HepG2 (cell line): ENCODE data around the gene RICTOR. TPM values are rescaled to one million over a fixed set of nuclear protein-coding genes. Genes with fewer than 3 reads are reported as not detected.
A peak's percentile ranks its signal among the peaks of the same experiment; 100 is the strongest.

Experiments
- ATAD3A ChIP-seq: sonication (generic); formaldehyde crosslinking; IDR thresholded peaks from 2 replicates; pipeline ENCODE4 v1.4.0; 2020; ENCODE audit warnings: missing genetic modification reagents
- CCAR2 ChIP-seq: fragments of 200-400 bp; formaldehyde crosslinking; optimal IDR thresholded peaks from 2 replicates; pipeline ENCODE3; 2018; ENCODE audit warnings: low read depth, mild to moderate bottlenecking, low read length, moderate library complexity
- FOXO1 ChIP-seq: sonication (generic); formaldehyde crosslinking; IDR thresholded peaks from 2 replicates; pipeline ENCODE4 v1.4.0; 2020; ENCODE audit warnings: missing genetic modification reagents
- IKZF1 ChIP-seq: fragments of 450-650 bp; IDR thresholded peaks from 2 replicates; pipeline ENCODE4 v1.7.1; 2016
- KLF11 ChIP-seq: IDR thresholded peaks from 2 replicates; pipeline ENCODE4 v1.6.1; 2016; ENCODE audit warnings: missing compliant biosample characterization
- KMT2A ChIP-seq: sonication (generic); formaldehyde crosslinking; IDR thresholded peaks from 2 replicates; pipeline ENCODE4 v1.4.0; 2020; ENCODE audit warnings: missing genetic modification reagents
- MAFK ChIP-seq, 2 experiments: IDR thresholded peaks in 1 of 2; conservative IDR thresholded peaks in 1 of 2; 2 replicates each; pipeline ENCODE4 v1.6.1; 2011; ENCODE audit warnings: improper control_type of control experiment in 2 of 2, low read length in 2 of 2
- MATR3 ChIP-seq: sonication (generic); formaldehyde crosslinking; IDR thresholded peaks from 2 replicates; pipeline ENCODE4 v1.4.0; 2020; ENCODE audit warnings: missing genetic modification reagents
- MTF1 ChIP-seq: sonication (generic); formaldehyde crosslinking; IDR thresholded peaks from 2 replicates; pipeline ENCODE4 v1.5.0; 2020; ENCODE audit warnings: missing genetic modification reagents
- NCOR1 ChIP-seq: fragments of 200-600 bp; sonication (generic); IDR thresholded peaks from 2 replicates; pipeline ENCODE4 v1.7.0; 2017; ENCODE audit warnings: antibody characterized with exemption, low read length, borderline replicate concordance
- NFATC3 ChIP-seq: sonication (generic); formaldehyde crosslinking; IDR thresholded peaks from 2 replicates; pipeline ENCODE4 v1.5.1; 2020; ENCODE audit warnings: mild to moderate bottlenecking, missing genetic modification reagents
- PBX3 ChIP-seq: sonication (generic); formaldehyde crosslinking; IDR thresholded peaks from 2 replicates; pipeline ENCODE4 v1.8.1; 2023; ENCODE audit warnings: missing genetic modification reagents, inconsistent platforms, borderline replicate concordance
- PRDM10 ChIP-seq: sonication (generic); formaldehyde crosslinking; IDR thresholded peaks from 2 replicates; pipeline ENCODE4 v1.4.0; 2020; ENCODE audit warnings: low read depth, missing genetic modification reagents
- RFX3 ChIP-seq: IDR thresholded peaks from 2 replicates; pipeline ENCODE4 v1.6.1; 2016; ENCODE audit warnings: missing biosample characterization, missing genetic modification reagents
- ZBTB8A ChIP-seq: sonication (generic); formaldehyde crosslinking; IDR thresholded peaks from 2 replicates; pipeline ENCODE4 v1.4.0; 2020; ENCODE audit warnings: mild to moderate bottlenecking, low read depth, missing genetic modification reagents, borderline replicate concordance
- ZIK1 ChIP-seq: sonication (generic); formaldehyde crosslinking; IDR thresholded peaks from 2 replicates; pipeline ENCODE4 v1.5.0; 2020; ENCODE audit warnings: mild to moderate bottlenecking, low read depth, missing genetic modification reagents, borderline replicate concordance
- ZMYM3 ChIP-seq: sonication (generic); formaldehyde crosslinking; IDR thresholded peaks from 2 replicates; pipeline ENCODE4 v1.5.1; 2020; ENCODE audit warnings: mild to moderate bottlenecking, missing genetic modification reagents
- ZNF569 ChIP-seq: sonication (generic); formaldehyde crosslinking; IDR thresholded peaks from 2 replicates; pipeline ENCODE4 v1.5.0; 2020; ENCODE audit warnings: mild to moderate bottlenecking, missing genetic modification reagents, moderate library complexity, borderline replicate concordance
- ZNF572 ChIP-seq: sonication (generic); formaldehyde crosslinking; IDR thresholded peaks from 2 replicates; pipeline ENCODE4 v1.5.1; 2020; ENCODE audit warnings: mild to moderate bottlenecking, missing genetic modification reagents
- ZNF891 ChIP-seq: sonication (generic); formaldehyde crosslinking; IDR thresholded peaks from 2 replicates; pipeline ENCODE4 v1.5.0; 2020; ENCODE audit warnings: mild to moderate bottlenecking, missing genetic modification reagents
- polyA plus RNA-seq, 8 experiments: library from polyadenylated mRNA; depleted of rRNA in 3 of 8; stranded (reverse) in 7 of 8; unstranded in 1 of 8; fragments of >200 nt; fragmentation: Illumina TruSeq in 4 of 8; extraction: Trizol in 4 of 8; gene quantifications; 2 replicates each; pipeline versions ENCODE4 v1.2.1 to v1.2.3, GENCODE V29; 2011 to 2016; ENCODE audit warnings: low read depth in 4 of 8, missing spikeins in 1 of 8, mixed read lengths in 1 of 8; ENCODE audit not compliant: insufficient read depth in 1 of 8
- total RNA-seq, 5 experiments: library from RNA; depleted of rRNA; stranded (reverse); fragments of >200 nt; fragmentation: Illumina TruSeq; extraction: Trizol; gene quantifications; 2 replicates each; pipeline ENCODE4 v1.2.3, GENCODE V29; 2016; ENCODE audit warnings: low read depth in 1 of 5
- TF ChIP-seq, protein P1 (sequence below): sonication (generic); formaldehyde crosslinking; IDR thresholded peaks from 2 replicates; pipeline ENCODE4 v1.4.0; 2020; ENCODE audit warnings: mild to moderate bottlenecking, missing genetic modification reagents
- TF ChIP-seq, protein P2 (sequence below): sonication (generic); formaldehyde crosslinking; IDR thresholded peaks from 2 replicates; pipeline ENCODE4 v1.5.1; 2020; ENCODE audit warnings: mild to moderate bottlenecking, missing genetic modification reagents, moderate library complexity
- TF ChIP-seq, protein P3 (sequence below): sonication (generic); formaldehyde crosslinking; IDR thresholded peaks from 2 replicates; pipeline ENCODE4 v1.4.0; 2020; ENCODE audit warnings: mild to moderate bottlenecking, missing genetic modification reagents

The RICTOR gene
- total and polyA plus RNA-seq, 2 of the 13 experiments (the other 11 are each of a cell fraction or from before 2014, with no cell fraction given) = 10.7 to 15.4 TPM

- TF ChIP-seq ZMYM3 (CRISPR knock-in tag) = no peak
- TF ChIP-seq NFATC3 = no peak
- TF ChIP-seq ZBTB8A (CRISPR knock-in tag) = no peak
- no peak for TF ChIP-seq ATAD3A (CRISPR knock-in tag)
- no peak for TF ChIP-seq MATR3 (CRISPR knock-in tag)
- TF ChIP-seq ZIK1 (CRISPR knock-in tag) = no peak
- TF ChIP-seq MTF1 = no peak
- TF ChIP-seq, protein P1, sequence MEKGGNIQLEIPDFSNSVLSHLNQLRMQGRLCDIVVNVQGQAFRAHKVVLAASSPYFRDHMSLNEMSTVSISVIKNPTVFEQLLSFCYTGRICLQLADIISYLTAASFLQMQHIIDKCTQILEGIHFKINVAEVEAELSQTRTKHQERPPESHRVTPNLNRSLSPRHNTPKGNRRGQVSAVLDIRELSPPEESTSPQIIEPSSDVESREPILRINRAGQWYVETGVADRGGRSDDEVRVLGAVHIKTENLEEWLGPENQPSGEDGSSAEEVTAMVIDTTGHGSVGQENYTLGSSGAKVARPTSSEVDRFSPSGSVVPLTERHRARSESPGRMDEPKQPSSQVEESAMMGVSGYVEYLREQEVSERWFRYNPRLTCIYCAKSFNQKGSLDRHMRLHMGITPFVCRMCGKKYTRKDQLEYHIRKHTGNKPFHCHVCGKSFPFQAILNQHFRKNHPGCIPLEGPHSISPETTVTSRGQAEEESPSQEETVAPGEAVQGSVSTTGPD = no peak
- TF ChIP-seq MAFK (conservative IDR thresholded peaks at IDR 0.05 in 1 of 2, IDR thresholded peaks at IDR 0.05 in 1 of 2; ENCODE audit: low read length in 2 of 2) = no peak
- no peak for TF ChIP-seq RFX3 (CRISPR knock-in tag)
- TF ChIP-seq ZNF891 = no peak
- no peak for TF ChIP-seq KLF11 (CRISPR knock-in tag)
- TF ChIP-seq KMT2A = no peak
- TF ChIP-seq ZNF569 (CRISPR knock-in tag) = no peak
- TF ChIP-seq, protein P2, sequence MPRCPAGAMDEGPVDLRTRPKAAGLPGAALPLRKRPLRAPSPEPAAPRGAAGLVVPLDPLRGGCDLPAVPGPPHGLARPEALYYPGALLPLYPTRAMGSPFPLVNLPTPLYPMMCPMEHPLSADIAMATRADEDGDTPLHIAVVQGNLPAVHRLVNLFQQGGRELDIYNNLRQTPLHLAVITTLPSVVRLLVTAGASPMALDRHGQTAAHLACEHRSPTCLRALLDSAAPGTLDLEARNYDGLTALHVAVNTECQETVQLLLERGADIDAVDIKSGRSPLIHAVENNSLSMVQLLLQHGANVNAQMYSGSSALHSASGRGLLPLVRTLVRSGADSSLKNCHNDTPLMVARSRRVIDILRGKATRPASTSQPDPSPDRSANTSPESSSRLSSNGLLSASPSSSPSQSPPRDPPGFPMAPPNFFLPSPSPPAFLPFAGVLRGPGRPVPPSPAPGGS (CRISPR knock-in tag) = no peak
- no peak for TF ChIP-seq IKZF1
- no peak for TF ChIP-seq ZNF572 (CRISPR knock-in tag)
- no peak for TF ChIP-seq PBX3 (CRISPR knock-in tag)
- TF ChIP-seq CCAR2 = no peak
- TF ChIP-seq NCOR1 = no peak
- TF ChIP-seq FOXO1 = peak; percentile 78
- TF ChIP-seq, protein P3, sequence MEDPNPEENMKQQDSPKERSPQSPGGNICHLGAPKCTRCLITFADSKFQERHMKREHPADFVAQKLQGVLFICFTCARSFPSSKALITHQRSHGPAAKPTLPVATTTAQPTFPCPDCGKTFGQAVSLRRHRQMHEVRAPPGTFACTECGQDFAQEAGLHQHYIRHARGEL (CRISPR knock-in tag) = no peak
- no peak for TF ChIP-seq PRDM10 (CRISPR knock-in tag)
Measured at GRCh38 chr5:39100851-39101396, 26.7 kb upstream of the RICTOR start (continued).
